ENCODE results near the gene DYNLRB1. TPM values are rescaled to one million over a fixed set of nuclear protein-coding genes. Genes with fewer than 3 reads are reported as not detected.
A peak's percentile ranks its signal among the peaks of the same experiment; 100 is the strongest.

Gene DYNLRB1
- total and polyA plus RNA-seq, 2 of the 13 experiments (the other 11 are each of a cell fraction or from before 2014, with no cell fraction given), result 140 to 244 TPM

DNA sequence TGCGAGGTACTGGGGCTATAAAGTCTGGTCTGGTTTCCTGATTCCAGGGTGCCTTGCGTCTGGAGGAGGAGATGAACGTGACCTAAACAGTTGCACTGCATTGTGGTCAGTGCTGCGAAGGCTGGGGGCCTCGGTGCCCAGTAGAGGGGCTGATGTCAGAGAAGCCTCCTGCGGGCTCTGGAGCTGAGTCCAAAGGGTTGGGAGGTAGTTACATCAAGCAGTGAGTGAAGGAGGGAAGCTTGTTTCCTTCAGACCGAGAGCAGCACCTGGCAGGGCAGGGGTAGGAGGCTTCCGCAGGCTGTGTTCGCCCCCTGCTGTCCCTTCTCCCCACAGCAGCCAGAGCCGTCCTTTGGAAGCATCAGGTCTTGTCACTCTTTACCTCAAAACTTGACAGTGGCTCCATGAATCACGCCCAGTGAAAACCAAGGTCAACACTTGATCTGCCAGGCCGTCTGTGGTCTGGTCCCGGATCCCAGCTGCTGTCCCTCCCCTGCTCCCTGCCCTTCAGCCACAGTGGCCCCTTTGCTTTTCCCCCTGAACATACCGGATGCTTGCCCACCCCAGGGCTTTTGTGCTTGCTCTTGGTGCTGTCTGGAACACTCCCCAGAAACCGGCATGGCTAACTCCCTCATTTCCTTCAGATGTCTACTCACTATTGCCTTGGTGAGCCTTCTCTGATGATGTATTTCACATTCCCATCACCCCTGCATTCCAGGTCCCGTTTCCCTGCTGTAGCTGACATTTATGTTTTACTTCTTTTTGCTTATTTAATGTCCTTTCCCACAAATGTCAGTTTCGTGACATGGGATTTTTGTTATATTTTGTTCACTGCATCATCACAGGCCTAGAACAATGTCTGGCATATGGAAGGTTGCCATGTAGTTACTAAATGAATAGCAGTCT lies 7.0 kb downstream of the DYNLRB1 start (continued):
- TF ChIP-seq EP300 (IDR thresholded peaks at IDR 0.05; ENCODE audit: low read depth in 2 of 2, low read length in 2 of 2) (no peak), EP300 (CRISPR knock-in tag; IDR thresholded peaks at IDR 0.05; ENCODE audit: borderline replicate concordance) (no peak; the same call in 1 of the 2 replicates), ZEB1 (IDR thresholded peaks at IDR 0.05; ENCODE audit: insufficient replicate concordance, low read depth) (no peak), ZKSCAN5 (CRISPR knock-in tag; IDR thresholded peaks at IDR 0.05) (no peak), NCOA5 (CRISPR knock-in tag; IDR thresholded peaks at IDR 0.05) (no peak), ZNF644 (CRISPR knock-in tag; IDR thresholded peaks at IDR 0.05; ENCODE audit: low read depth) (no peak), NAIF1 (CRISPR knock-in tag; IDR thresholded peaks at IDR 0.05; ENCODE audit: borderline replicate concordance) (no peak), CAMTA2 (CRISPR knock-in tag; IDR thresholded peaks at IDR 0.05; ENCODE audit: borderline replicate concordance) (0 out of 2 replicates have a peak, but pooled peaks have one; percentile 28), ZBTB3 (CRISPR knock-in tag; IDR thresholded peaks at IDR 0.05; ENCODE audit: borderline replicate concordance, low read depth) (no peak), CEBPG (CRISPR knock-in tag; IDR thresholded peaks at IDR 0.05) (no peak), TP53 (CRISPR knock-in tag; conservative IDR thresholded peaks at IDR 0.05) (no peak), NPAS2 (CRISPR knock-in tag; IDR thresholded peaks at IDR 0.05; ENCODE audit: borderline replicate concordance) (no peak), PITX1 (CRISPR knock-in tag; IDR thresholded peaks at IDR 0.05) (peak; percentile 83), TCF12 (IDR thresholded peaks at IDR 0.05) (no peak), TCF12 (CRISPR knock-in tag; IDR thresholded peaks at IDR 0.05) (no peak), ZNF841 (CRISPR knock-in tag; IDR thresholded peaks at IDR 0.05; ENCODE audit: borderline replicate concordance) (no peak), MIER2 (CRISPR knock-in tag; IDR thresholded peaks at IDR 0.05) (no peak), ZKSCAN1 (IDR thresholded peaks at IDR 0.05; ENCODE audit: low read length) (0 out of 2 replicates have a peak, but pooled peaks have one; percentile 16)
- TF ChIP-seq, protein P1, sequence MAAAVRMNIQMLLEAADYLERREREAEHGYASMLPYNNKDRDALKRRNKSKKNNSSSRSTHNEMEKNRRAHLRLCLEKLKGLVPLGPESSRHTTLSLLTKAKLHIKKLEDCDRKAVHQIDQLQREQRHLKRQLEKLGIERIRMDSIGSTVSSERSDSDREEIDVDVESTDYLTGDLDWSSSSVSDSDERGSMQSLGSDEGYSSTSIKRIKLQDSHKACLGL (CRISPR knock-in tag; IDR thresholded peaks at IDR 0.05), result 0 out of 2 replicates have a peak, but pooled peaks have one; percentile 44
- TF ChIP-seq, protein P2, sequence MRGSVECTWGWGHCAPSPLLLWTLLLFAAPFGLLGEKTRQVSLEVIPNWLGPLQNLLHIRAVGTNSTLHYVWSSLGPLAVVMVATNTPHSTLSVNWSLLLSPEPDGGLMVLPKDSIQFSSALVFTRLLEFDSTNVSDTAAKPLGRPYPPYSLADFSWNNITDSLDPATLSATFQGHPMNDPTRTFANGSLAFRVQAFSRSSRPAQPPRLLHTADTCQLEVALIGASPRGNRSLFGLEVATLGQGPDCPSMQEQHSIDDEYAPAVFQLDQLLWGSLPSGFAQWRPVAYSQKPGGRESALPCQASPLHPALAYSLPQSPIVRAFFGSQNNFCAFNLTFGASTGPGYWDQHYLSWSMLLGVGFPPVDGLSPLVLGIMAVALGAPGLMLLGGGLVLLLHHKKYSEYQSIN (CRISPR knock-in tag; IDR thresholded peaks at IDR 0.05; ENCODE audit: borderline replicate concordance), result no peak
- TF ChIP-seq, protein P3, sequence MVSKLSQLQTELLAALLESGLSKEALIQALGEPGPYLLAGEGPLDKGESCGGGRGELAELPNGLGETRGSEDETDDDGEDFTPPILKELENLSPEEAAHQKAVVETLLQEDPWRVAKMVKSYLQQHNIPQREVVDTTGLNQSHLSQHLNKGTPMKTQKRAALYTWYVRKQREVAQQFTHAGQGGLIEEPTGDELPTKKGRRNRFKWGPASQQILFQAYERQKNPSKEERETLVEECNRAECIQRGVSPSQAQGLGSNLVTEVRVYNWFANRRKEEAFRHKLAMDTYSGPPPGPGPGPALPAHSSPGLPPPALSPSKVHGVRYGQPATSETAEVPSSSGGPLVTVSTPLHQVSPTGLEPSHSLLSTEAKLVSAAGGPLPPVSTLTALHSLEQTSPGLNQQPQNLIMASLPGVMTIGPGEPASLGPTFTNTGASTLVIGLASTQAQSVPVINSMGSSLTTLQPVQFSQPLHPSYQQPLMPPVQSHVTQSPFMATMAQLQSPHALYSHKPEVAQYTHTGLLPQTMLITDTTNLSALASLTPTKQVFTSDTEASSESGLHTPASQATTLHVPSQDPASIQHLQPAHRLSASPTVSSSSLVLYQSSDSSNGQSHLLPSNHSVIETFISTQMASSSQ (IDR thresholded peaks at IDR 0.05; ENCODE audit: low read depth), result no peak
- TF ChIP-seq, protein P3 (CRISPR knock-in tag; IDR thresholded peaks at IDR 0.05; ENCODE audit: borderline replicate concordance), result no peak
- TF ChIP-seq, protein P4, sequence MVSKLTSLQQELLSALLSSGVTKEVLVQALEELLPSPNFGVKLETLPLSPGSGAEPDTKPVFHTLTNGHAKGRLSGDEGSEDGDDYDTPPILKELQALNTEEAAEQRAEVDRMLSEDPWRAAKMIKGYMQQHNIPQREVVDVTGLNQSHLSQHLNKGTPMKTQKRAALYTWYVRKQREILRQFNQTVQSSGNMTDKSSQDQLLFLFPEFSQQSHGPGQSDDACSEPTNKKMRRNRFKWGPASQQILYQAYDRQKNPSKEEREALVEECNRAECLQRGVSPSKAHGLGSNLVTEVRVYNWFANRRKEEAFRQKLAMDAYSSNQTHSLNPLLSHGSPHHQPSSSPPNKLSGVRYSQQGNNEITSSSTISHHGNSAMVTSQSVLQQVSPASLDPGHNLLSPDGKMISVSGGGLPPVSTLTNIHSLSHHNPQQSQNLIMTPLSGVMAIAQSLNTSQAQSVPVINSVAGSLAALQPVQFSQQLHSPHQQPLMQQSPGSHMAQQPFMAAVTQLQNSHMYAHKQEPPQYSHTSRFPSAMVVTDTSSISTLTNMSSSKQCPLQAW (CRISPR knock-in tag; IDR thresholded peaks at IDR 0.05), result peak; percentile 81; the same call in 1 of the 2 replicates

Measured in HepG2 (cell line).